Kidney epithelial cell (primary cell): Measurements from ENCODE around the gene CDH13. TPM values are rescaled to one million over a fixed set of nuclear protein-coding genes. Genes with fewer than 3 reads are reported as not detected.

Source experiments
- DNase-seq: peaks from one replicate; pipeline ENCODE4 v3.0.0-alpha.2; 2010; ENCODE audit warnings: low read depth
- H3K27me3 ChIP-seq: 2 replicates; pipeline ENCODE4 v1.6.0; 2011; ENCODE audit warnings: low read length; ENCODE audit not compliant: control insufficient read depth, insufficient read depth
- H3K36me3 ChIP-seq: 2 replicates; pipeline ENCODE4 v1.5.1; 2011; ENCODE audit warnings: low read length; ENCODE audit not compliant: control insufficient read depth, insufficient read depth
- H3K4me3 ChIP-seq: 2 replicates; pipeline ENCODE4 v1.5.1; 2011; ENCODE audit warnings: low read depth, mild to moderate bottlenecking, control low read depth, low read length
- total RNA-seq: library from RNA; depleted of rRNA; stranded (reverse); fragments of >200 nt; gene quantifications from 2 replicates; pipeline ENCODE4 v1.2.3, GENCODE V29; 2015
- TF ChIP-seq, protein P1 (sequence below): IDR thresholded peaks from 2 replicates; pipeline ENCODE4 v1.5.1; 2011; ENCODE audit warnings: mild to moderate bottlenecking, moderate library complexity, low read length, control low read depth, inconsistent platforms; ENCODE audit not compliant: insufficient read depth, poor library complexity, severe bottlenecking

CDH13 gene
- total RNA-seq, 1 donor from 2014 or later: 32.8 TPM

DNA sequence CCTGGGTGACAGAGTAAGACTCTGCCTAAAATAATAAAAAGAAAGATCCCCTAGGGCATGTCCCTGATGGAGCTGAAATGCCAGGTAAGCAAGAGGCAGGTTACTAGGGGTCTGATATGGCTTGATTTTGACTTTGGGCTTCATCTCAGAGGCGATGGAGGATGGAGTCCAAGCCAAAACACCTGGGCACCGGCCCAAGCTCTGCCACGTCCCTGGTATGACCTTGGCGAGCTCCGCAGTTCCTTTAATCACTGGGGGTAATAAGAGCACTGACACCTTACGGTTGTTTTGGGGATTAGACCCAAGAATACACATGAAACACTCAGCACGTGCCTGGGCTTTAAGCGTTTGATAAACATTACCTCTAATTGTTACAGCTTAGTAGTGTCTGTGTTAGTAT lies 830.2 kb downstream of the CDH13 start:
- H3K27me3 ChIP-seq: no peaks in the 10 kb centered on the region
- no peak overlapping the region for H3K4me3 ChIP-seq
- no peak for DNase-seq
- H3K36me3 ChIP-seq: no peaks in the 10 kb centered on the region
- TF ChIP-seq, protein P1, sequence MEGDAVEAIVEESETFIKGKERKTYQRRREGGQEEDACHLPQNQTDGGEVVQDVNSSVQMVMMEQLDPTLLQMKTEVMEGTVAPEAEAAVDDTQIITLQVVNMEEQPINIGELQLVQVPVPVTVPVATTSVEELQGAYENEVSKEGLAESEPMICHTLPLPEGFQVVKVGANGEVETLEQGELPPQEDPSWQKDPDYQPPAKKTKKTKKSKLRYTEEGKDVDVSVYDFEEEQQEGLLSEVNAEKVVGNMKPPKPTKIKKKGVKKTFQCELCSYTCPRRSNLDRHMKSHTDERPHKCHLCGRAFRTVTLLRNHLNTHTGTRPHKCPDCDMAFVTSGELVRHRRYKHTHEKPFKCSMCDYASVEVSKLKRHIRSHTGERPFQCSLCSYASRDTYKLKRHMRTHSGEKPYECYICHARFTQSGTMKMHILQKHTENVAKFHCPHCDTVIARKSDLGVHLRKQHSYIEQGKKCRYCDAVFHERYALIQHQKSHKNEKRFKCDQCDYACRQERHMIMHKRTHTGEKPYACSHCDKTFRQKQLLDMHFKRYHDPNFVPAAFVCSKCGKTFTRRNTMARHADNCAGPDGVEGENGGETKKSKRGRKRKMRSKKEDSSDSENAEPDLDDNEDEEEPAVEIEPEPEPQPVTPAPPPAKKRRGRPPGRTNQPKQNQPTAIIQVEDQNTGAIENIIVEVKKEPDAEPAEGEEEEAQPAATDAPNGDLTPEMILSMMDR: no peak

DNA sequence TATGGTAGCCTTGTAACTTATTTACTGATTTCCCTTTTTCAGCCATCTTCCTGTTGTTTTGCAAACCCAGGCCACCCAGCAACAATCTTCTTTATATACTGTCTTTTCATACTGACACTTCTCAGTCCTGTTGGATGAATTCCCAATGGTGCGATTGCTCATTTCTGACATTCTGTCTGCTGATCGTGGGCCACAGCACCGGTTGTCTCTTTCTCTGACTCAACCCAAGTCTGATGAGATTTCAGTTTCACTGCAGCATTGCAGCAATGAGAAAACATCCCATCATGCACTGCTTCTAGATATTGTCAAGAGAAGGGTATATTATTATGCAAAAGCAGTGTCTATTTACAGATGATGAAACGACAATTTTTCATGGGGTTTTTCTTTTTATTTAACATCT lies 831.8 kb downstream of the CDH13 start:
- TF ChIP-seq, protein P1: no peak
- H3K36me3 ChIP-seq: no peaks in the 10 kb centered on the region
- no peaks in the 10 kb centered on the region for H3K27me3 ChIP-seq
- DNase-seq: no peak
- H3K4me3 ChIP-seq: no peak overlapping the region

DNA sequence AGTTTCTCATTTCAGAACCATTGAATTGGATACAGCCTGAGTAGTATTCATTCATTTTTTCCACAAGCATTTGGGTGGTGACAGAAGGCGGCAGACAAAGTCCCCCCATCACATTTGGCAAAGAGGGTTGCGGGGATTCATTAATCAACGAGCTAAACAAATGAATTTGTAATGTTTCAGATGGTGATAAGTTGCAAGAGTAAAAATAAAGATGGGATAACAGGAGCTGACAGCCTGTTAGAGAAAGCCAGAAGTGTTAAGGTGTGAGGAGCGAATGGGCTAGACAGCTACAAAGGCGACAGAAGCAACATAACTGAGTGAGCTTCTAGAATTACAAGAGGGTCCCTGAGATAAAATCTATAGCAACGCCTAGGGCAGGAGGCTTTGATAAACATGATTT lies 838.2 kb downstream of the CDH13 start:
- TF ChIP-seq, protein P1: no peak
- H3K27me3 ChIP-seq: no peaks in the 10 kb centered on the region
- H3K4me3 ChIP-seq: no peak overlapping the region
- no peaks in the 10 kb centered on the region for H3K36me3 ChIP-seq
- DNase-seq: no peak

DNA sequence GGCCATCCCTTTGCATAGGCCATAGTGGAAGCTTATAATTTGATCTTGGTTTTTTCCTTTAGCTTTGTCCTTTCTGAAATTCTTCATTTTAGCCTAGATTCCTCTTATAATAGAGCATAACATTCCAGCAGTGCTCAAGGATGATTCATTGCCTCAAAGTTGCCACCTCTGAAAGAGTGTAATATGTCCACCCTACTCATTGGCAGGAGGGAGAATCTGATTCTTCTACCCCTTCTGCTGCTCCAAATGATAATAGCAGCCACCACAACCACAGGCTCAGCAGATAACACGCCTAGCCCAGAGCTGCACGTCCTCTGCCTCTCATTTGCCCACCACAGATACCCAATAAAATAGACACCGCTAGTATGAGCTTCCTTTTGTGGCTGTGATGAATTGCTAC lies 843.6 kb downstream of the CDH13 start:
- TF ChIP-seq, protein P1: no peak
- no peak for DNase-seq
- H3K27me3 ChIP-seq: no peaks in the 10 kb centered on the region
- no peaks in the 10 kb centered on the region for H3K36me3 ChIP-seq
- no peak overlapping the region for H3K4me3 ChIP-seq

DNA sequence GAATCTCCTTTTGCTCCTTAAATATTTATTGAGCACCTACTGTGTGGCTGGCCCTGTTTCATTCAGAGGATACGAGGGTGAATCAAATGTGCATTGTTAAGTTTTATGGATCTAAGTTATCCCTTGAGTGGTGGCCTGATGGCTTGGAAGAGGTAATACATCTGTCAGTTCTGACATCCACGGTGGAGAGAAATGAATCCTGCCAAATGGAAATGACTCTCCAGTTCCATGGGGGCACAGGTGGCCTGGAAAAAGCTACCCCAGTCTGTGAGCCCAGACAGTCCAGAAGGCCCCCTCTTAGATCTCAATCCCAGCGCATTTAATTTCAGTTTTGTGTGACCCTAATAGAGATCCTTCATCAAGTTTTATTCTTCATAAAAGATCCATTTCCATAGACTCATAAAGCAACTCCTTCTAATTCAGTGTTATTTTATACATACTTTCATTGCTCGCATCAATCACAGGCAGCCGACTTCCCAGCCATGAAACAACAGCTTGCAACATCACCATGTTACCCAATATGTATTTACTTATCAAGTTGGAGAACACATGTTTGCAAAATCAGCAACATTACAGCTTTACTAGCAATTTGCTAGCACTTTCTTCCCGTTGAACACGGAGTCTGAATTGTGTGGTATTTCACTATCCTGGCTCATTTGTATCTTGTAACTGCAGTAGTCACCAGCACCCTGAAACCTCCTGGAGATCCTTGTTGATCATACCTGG lies 846.2 kb downstream of the CDH13 start:
- Histone ChIP-seq H3K27me3 (no peaks in the 10 kb centered on the region), H3K4me3 (no peak overlapping the region), H3K36me3 (no peaks in the 10 kb centered on the region)
- DNase-seq: no peak
- TF ChIP-seq, protein P1: no peak

DNA sequence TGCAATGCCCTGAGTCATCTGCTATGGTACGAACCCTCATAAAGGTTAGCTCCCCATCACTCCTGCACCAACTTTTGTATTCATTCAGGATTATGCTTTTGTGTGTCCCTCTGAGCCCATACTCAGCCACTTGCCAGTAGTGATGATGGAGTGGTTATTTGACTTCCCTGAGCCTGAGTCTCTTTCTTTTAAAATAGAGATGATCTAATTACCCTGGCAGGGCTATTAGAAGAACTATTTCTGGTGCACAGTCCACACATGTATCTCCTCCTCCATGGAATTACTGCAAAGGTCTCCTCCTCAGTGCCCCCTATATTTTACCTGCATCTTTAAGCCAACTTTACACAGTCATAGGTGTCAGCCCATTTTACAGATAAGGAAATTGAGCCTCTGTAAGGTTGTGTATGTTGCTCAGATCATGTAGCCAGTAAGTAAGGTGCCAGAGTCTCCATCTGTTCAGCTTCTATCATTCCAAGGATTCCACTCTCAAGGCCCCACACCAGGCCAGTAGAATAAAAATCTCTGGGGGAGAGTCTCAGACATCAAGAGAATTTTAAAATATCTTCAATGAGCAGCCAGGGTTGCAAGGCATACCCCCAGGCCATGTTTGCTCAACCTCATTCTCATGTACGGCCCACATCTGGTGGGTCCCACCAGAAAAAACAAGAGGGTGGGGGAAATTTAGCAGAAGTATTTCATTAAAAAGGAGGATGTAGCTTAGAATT lies 847.3 kb downstream of the CDH13 start:
- DNase-seq: no peak
- H3K4me3 ChIP-seq: no peak overlapping the region
- no peaks in the 10 kb centered on the region for H3K36me3 ChIP-seq
- no peaks in the 10 kb centered on the region for H3K27me3 ChIP-seq
- TF ChIP-seq, protein P1: no peak
